Measurements from ENCODE around the gene KRTAP10-6.
"Not testable (repeated sequence)": the region's sequence is repeated elsewhere in the genome, so short reads cannot be mapped to it uniquely, and the experiment has no call there.

Gene KRTAP10-6

DNA sequence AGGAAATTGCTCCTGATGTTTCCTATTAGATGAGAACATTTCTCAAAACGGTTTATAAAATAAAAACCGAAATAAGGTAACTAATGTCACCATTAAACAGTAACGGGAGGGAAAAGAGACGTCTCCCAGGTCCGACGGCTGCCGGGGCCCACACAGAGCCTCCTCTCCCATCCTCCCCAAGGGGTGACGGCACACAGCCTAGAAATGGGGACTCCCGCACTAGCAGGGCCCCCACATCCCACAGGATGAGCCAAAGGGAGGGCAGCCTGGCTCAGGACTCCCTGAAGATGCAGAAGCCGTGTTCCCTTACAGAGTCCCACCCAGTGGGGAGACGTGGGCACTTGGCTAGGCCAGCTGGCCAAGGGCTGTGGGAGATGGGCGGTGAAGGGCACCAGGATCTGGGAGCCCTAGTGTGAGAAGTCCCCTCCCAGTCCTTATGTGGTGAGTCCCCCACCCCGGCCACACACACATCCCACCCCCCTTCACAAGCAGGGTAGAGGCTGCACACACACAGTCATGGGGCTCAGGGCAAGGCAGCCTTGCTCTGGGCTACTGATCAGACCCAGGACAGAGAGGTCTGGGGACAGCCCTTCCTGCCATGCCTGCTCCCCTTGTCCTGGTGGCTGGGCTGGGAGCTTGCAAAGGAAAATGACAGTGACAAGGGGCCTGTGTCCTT, 37.0 kb downstream of the KRTAP10-6 start:
- no peak for DNase-seq

DNA sequence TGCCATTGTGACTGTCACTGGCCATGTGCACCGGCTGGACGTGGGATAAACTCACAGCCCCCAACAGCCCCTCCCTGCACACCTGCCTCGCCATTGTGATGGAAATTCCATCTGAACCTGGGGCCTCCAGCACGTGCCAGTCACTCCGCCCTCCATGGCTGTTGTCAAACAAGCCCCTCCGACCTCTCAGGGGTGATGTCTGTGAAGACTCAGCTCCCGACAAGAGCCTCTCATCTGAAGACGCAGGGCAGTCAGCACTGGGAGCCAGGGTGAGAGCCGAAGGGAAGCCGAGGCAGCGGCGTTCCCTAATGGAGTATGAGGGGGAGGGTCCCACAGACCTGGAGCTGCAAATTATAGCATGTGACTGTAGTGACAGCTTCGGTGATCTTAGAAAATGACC, 39.6 kb downstream of the KRTAP10-6 start:
- no peak for DNase-seq

DNA sequence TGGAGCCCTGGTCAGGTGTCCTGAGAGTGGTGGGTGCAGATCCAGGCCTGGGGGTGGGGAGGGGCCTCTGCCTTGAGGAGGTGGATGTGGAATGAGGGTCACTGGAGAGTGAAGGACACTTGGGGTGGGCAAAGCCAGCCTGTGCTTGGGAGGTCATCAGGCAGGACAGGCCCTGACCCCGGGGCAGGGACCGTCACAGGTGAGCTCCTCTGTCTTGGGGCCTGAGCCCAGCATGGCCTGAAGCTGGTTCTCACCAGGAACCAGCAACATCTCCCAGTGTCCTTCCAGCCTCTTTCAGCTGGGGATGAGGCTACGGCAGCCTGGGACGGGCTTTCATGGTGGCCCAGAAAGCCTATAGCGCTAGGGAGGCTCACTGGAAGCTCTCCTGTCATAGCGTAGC, 40.2 kb downstream of the KRTAP10-6 start:
- no peak for DNase-seq

DNA sequence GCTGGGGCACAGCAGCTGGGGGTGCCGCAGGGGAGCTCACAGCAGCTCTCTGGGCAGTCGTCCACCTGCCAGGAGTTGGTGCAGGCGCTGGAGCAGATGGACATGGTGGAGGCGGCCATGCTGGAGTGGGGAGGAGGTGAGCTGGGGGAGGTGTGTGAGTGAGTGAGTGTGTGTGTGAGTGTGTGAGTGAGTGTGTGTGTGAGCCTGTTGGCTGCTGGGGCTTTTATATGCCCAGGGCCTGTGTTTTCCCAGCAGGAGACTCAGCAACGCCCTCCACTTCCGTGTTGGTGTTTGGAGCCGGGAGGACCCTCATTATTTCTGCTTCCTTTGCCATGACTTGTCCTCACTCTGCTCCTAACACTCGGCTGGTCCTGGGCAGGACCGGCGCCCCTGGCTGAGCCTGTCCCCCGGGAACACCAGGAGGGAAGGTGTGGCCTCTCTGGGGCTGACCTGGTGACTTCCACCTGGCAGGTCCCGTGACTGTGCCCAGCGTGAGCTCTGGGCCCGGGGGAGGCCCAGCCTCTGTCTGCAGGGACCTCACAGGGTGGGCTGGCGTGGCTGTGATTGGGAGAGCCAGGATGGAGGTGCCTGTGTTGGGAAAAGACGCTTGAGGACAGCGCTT, 40.9 kb downstream of the KRTAP10-6 start, which contains the start of gene KRTAP10-2:
Gene KRTAP10-2 (minus strand): TSS at position 166 of the 622 bp plus-strand sequence. CDS start 47 bp downstream, at position 119.
- no peak for DNase-seq

DNA sequence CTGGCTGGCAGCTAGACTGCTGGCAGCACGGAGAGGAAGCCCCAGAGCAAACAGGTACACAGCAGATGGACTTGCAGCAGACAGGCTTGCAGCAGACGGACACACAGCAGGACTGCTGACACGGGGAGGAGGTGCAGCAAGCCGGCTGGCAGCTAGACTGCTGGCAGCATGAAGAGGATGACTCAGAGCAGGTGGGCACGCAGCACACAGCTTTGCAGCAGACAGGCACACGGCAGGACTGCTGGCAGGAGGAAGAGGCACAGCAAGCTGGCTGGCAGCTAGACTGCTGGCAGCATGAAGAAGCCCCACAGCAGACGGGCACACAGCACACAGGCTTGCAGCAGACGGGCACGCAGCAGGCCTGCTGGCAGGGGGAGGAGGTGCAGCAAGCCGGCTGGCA, 41.5 kb downstream of the KRTAP10-6 start:
- DNase-seq: no peak

DNA sequence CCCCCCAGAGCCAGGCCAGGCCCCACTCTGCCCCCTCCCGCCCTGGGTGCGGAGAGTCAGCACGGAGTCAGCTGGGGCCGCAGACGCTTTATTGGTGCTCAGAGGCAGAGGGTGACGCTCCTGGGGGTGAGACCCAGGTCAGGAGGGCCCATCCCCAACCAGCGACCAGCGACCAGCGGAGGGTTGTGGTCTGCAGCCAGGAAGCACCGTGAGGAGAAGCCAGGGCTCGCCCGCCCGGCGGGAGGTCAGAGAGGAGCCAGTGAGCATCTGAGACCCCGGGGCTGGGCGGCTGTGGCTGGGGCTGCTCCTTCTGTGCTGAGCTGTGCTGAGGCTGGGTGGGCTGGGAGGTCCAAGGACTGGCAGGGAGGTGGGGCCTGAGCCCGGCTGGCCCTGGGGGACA, 42.0 kb downstream of the KRTAP10-6 start:
- DNase-seq: not testable (repeated sequence)

DNA sequence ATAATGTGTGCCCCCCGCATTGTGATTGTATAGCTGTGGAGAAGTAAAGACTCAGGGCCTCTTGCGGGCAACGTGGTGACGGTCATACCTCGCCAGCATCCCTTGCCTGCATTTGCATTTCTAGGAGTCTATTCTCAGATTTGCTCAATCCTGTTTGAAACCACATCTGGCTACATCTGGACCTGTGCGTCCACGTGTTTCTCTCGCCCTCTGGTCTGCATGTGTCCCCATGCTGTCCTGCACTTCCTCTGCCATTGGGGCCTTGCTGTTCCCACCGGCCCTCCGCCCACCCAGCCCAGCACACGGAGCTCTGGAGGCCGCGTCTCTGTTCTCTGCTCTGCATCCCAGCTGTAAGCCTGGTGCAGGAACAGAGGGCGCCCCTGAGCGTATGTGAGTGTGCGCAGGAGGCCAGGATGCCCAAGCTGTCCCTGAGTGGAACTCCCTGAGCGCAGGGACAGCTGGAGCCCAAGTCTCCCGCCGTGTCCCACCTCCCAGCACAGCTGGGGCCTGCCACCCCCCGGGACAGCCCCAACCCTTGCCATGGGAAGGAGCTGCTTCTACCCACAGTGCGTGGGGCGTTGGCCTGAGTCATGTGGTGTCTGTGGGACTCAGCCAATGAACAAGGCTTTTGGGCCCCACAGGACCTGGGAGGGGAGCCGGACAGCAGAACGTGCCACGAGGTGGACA, 42.6 kb downstream of the KRTAP10-6 start:
- DNase-seq: no peak

DNA sequence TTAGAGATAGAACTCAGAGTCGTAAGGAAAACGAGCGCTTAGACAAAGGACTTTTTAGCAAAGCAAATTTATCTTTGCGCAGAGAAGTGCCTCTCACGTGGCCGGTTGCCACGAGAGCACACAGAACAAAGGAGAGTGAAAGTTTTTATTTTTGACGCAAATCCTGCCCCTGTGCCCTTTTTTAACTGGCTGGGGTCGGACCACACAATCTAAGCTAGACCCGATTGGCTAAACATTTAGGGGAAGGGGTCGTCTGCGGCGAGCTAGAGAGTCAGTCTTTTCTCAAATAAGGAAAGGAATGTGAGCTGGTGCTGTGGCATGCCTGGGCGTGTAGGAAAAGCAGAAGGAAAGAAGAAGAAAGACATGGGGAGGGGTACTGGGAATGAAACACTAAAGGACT, 43.4 kb downstream of the KRTAP10-6 start:
- no peak for DNase-seq

DNA sequence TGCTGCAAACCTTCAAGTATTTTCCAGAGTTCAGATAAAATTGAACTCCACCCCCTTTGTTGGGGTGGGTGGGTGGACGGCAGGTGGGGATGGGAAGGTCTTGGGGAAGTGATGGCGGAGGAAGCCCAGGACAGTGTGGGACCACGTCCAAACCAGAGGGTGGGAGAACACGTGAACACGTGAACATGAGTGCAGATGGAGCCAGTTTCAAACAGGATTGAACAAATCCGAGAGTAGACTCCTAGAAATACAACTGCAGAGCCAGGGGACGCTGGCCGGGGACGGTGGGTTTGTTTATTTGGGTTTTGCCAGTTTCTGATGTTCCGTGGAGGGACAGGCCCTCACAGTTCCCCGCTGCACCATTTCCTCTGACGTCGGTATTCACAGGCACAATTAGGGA, 43.9 kb downstream of the KRTAP10-6 start:
- DNase-seq: no peak

DNA sequence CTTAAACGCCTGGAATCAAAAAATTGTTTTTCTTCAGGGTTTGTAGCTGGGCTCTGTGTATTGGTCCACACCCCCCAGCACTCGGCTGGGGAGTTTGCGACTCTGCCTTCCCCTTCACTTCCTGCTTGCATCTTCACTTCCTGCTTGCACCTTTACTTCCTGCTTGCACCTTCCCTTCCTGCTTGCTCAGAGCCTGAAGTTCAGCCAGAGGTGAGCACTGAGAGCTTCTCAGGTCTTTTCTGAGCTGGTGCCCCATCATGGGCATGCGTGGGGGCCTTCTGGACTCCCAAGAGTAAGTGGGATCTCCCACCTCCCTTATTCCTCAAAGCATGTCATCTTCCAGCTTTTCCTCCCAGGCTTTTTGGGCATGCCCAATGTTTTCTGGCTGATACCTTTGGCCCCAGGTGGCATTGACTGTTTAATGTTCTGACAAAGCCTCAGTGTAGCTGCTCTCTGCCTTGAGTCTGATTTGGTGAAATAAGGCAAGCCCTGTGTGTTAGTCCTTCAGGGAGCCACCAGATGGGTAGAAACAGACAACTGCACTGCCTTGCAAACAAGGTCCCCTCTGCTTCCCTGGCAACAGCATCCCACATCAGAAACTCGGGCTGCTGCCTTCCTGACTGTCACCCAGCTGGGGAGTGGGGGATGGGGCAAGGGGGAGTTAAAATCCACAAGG, 44.5 kb downstream of the KRTAP10-6 start:
- no peak for DNase-seq

DNA sequence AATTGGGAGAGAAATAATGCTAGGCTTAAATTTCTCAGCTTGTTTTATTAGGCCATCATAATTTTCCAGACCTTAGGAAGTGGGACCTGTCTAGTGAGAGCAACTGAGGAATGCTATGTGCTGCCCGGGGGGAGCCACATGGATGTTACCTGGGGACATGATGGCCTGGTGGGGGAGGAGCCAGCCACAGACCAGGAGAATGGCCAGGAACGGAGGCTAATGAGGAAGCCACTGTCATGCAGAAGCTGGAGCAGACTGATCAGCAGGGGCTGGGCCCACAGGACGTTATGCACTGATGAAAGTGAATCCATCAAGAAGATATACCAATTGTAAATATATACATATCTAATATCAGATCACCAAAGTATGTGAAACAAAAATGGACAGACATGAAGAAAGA, 47.7 kb downstream of the KRTAP10-6 start:
- DNase-seq: no peak

DNA sequence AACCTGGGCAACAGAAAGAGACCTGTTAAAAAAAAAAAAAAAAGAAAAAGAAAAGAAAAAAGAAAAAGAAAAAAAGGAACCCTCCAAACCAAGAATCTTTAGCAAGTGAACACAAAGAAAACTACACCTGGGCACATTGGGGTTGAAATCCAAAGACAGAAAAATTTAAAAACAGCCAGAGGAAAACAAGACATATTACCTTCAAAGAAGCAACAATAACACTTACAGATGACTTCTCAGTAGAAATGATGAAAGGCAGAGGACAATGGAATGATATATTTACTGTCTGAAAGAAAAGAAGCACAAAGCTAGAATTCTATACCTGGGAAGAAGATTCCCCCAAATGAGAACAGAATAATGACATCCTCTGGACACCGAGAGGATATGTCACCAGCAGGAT, 49.6 kb downstream of the KRTAP10-6 start:
- no peak for DNase-seq
